Cortex of kidney (tissue), 1 donor: ENCODE data around the gene EN1.

Experiments used
- DNase-seq: peaks from one replicate; lab custom pipeline; 2025; lab: John Stamatoyannopoulos, UW

The EN1 gene

GRCh38 chr2:118842661-118843482 lies 4.6 kb downstream of the EN1 start:
- no peak for DNase-seq

- no peak for DNase-seq
Observed at GRCh38 chr2:118841828-118842461, 5.5 kb downstream of the EN1 start.

- DNase-seq = no peak
Observed at GRCh38 chr2:118841450-118841827, 6.0 kb downstream of the EN1 start.

GRCh38 chr2:118838741-118839455 lies 8.6 kb downstream of the EN1 start:
- no peak for DNase-seq

- DNase-seq = no peak
Observed at GRCh38 chr2:118837621-118838020, 9.8 kb downstream of the EN1 start.

GRCh38 chr2:118837067-118837466 lies 10.4 kb downstream of the EN1 start:
- no peak for DNase-seq

GRCh38 chr2:118836411-118836930 lies 11.0 kb downstream of the EN1 start:
- no peak for DNase-seq

GRCh38 chr2:118835746-118836410 lies 11.6 kb downstream of the EN1 start:
- DNase-seq = no peak

- DNase-seq = no peak
Observed at GRCh38 chr2:118834901-118835745, 12.3 kb downstream of the EN1 start.

GRCh38 chr2:118834440-118834810 lies 13.0 kb downstream of the EN1 start:
- DNase-seq = no peak

- DNase-seq = no peak
Observed at GRCh38 chr2:118833716-118834439, 13.6 kb downstream of the EN1 start.

GRCh38 chr2:118832791-118833715 lies 14.4 kb downstream of the EN1 start:
- DNase-seq = no peak

GRCh38 chr2:118832071-118832790 lies 15.2 kb downstream of the EN1 start:
- DNase-seq = no peak

- no peak for DNase-seq
Observed at GRCh38 chr2:118830881-118831280, 16.6 kb downstream of the EN1 start.

GRCh38 chr2:118830118-118830517 lies 17.3 kb downstream of the EN1 start:
- no peak for DNase-seq

GRCh38 chr2:118826093-118826492 lies 21.4 kb downstream of the EN1 start:
- no peak for DNase-seq

GRCh38 chr2:118823633-118824032 lies 23.8 kb downstream of the EN1 start:
- DNase-seq = no peak

- DNase-seq = no peak
Observed at GRCh38 chr2:118822572-118822971, 24.9 kb downstream of the EN1 start.

- DNase-seq = no peak
Observed at GRCh38 chr2:118822015-118822414, 25.4 kb downstream of the EN1 start.
